ENCODE measurements around the gene TRMT112.

Gene TRMT112

GRCh38 chr11:64317325-64317960 is at the start of gene TRMT112:
TSS of gene TRMT112 (minus strand) at chr11:64317559. CDS start at chr11:64317526, 33 bp downstream.
- peak; percentile 91 for DNase-seq (ENCODE audit: low read depth in 2 of 2, low spot score in 1 of 2)

- DNase-seq (ENCODE audit: low read depth in 2 of 2, low spot score in 1 of 2), result no peak
Measured at GRCh38 chr11:64366751-64367150, 49.4 kb upstream of the TRMT112 start.

- no peak for DNase-seq (ENCODE audit: low read depth in 2 of 2, low spot score in 1 of 2)
Measured at GRCh38 chr11:64364911-64365310, 47.6 kb upstream of the TRMT112 start.

DNA sequence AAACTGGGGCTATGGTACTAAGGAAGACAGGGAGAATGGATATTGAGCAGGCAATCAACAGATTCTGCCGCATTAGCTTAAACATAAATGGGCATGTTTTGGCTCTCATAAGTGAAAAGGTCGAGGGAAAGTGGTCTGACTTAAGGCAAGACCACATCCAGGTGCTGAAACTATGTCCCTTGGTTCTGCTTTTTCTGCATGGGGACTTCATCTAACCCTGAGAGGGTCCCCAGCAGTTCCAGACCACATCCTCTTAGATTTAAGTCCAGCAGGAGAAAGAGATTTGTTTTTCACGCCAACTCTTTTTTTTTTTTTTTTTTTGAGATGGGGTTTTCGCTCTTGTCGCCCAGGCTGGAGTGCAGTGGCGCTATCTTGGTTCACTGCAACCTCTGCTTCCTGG is 47.1 kb upstream of the TRMT112 start:
- DNase-seq (ENCODE audit: low read depth in 2 of 2, low spot score in 1 of 2), result no peak

DNA sequence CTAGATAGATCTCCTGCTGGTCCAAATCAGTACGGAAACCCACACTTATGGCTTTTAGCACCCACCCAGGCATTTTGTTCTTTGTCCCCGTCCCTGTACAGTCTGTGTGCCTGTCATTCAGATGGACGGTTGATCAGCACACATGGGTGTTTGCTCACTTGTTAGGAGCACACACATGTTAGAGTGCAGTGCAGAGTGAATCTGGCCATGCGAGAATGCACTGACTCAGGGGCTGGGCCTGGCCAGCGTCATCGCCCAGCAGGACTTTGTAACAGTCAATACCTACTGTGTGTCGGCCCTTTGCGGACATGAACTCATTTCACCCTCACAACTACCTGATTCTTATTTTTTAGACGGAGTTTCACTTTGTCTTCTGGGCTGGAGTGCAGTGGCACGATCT is 45.0 kb upstream of the TRMT112 start:
- DNase-seq (ENCODE audit: low read depth in 2 of 2, low spot score in 1 of 2), result no peak

- no peak for DNase-seq (ENCODE audit: low read depth in 2 of 2, low spot score in 1 of 2)
Measured at GRCh38 chr11:64361659-64362058, 44.3 kb upstream of the TRMT112 start.

- DNase-seq (ENCODE audit: low read depth in 2 of 2, low spot score in 1 of 2), result no peak
Measured at GRCh38 chr11:64360448-64360921, 43.1 kb upstream of the TRMT112 start.

DNA sequence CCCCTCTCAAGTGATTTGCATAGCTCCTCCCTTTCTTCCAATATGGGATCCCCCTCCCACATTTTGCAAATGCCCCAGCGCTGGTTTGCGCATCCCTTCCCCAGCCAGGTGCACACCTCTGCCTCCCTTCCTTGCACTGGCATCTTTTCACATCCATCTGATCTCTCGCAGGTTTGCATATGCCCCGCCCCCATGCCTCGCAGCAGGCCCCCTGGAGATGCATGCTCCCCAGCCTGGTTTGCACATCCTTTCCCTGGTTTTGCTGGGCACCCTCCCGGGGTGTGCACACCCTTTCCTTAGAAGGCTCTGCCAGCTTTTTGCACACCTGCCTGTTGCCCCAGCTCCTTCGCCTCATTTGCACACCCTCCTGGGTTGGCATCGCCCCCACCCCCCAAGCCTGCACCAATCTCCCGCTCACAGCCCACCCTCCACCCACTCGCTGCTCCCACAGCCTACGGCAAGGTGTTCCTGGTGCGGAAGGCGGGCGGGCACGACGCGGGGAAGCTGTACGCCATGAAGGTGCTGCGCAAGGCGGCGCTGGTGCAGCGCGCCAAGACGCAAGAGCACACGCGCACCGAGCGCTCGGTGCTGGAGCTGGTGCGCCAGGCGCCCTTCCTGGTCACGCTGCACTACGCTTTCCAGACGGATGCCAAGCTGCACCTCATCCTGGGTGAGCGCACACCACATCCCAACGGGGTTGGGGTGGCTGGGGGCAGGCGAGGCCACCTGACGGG is 42.5 kb upstream of the TRMT112 start:
- no peak for DNase-seq (ENCODE audit: low read depth in 2 of 2, low spot score in 1 of 2)

- DNase-seq (ENCODE audit: low read depth in 2 of 2, low spot score in 1 of 2), result no peak
Measured at GRCh38 chr11:64358907-64359711, 41.8 kb upstream of the TRMT112 start, which contains the start of gene RPS6KA4. TSS of gene RPS6KA4 (plus strand) at chr11:64359162. CDS start at chr11:64359236, 74 bp downstream.

GRCh38 chr11:64358536-64358906 is 41.2 kb upstream of the TRMT112 start:
- DNase-seq (ENCODE audit: low read depth in 2 of 2, low spot score in 1 of 2), result no peak

- DNase-seq (ENCODE audit: low read depth in 2 of 2, low spot score in 1 of 2), result no peak
Measured at GRCh38 chr11:64357904-64358535, 40.7 kb upstream of the TRMT112 start.

DNA sequence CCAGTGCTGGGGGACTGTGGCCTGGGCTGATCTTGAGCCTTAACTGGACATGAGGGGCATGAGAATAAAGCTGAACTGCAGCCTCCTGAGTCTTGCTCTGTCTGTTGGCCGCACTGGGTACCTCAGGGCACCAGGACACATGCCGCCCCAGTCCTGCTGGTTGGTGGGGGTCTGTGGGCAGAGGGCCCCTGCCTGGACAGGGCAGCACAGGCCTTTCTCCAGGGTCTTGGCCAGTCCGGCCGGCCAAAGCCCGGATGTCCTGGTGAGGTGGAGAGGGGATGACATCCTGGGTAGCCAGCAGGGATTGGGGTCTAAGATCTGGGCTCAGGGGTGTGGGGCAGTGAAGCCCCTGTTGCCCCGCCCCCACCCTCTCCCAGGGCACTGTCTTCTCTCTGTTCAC is 40.1 kb upstream of the TRMT112 start:
- no peak for DNase-seq (ENCODE audit: low read depth in 2 of 2, low spot score in 1 of 2)

- no peak for DNase-seq (ENCODE audit: low read depth in 2 of 2, low spot score in 1 of 2)
Measured at GRCh38 chr11:64356498-64357411, 39.4 kb upstream of the TRMT112 start.

- DNase-seq (ENCODE audit: low read depth in 2 of 2, low spot score in 1 of 2), result no peak
Measured at GRCh38 chr11:64355078-64355940, 38.0 kb upstream of the TRMT112 start.

DNA sequence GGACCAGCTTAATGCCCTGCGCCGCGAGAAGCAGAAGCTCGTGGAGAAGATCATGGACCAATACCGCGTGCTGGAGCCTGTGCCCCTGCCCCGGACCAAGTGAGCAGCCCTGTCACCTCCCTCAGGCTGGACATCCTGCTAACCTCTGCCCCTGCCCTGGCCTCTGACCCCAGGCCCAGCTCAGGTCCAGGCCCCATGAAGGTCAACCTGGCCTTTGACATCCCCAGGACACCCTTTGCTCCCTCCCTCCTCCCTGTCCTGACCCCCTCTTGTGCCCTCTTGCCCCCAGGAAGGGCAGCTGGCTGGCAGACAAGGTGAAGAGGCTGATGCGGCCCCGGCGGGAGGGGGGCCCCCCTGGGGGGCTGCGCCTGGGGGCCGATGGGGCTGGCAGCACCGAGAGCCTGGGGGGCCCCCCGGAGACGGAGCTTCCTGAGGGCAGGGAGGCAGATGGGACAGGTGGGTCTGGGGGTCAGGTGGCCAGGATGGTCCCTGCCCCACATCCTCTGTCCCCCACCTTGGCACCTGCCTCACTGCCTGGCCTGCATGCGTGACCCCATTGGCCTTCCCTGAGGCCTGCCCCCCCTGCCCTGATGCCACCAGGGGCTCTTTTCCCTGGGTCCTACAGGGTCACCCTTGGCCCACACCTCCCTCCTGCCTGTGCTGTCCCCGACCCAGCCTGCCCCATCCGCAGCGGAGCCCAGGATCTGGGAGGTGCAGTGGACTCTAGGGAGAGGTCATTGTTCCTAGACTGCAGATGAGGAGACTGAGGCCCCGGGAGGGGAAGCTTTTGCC is 36.6 kb upstream of the TRMT112 start:
- DNase-seq (ENCODE audit: low read depth in 2 of 2, low spot score in 1 of 2), result no peak

DNA sequence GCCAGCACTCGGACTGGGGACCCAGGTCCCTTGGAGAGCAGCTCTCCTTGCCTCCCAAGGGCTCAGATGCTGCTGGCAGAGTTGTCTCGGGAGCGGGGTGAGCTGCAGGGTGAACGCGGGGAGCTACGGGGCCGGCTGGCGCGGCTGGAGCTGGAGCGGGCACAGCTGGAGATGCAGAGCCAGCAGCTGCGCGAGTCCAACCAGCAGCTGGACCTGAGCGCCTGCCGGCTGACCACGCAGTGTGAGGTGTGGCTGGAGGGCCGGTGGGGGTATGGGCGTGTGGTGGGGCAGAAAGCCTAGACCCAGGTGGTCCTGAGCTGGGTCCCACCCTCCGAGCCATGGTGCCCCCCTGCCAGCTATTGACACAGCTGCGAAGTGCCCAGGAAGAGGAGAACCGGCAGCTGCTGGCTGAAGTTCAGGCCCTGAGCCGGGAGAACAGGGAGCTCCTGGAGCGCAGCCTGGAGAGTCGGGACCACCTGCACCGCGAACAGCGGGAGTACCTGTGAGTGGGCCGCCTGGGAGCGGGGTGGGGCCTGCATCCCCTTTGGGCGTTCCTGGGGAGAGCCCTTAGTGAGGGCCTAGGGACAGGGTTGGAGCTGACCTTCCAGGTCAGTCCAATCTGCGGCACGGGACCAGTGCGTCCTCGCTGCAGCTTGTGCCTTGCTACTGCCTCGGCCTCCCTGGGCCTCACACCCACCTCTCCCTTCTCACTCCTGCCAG is 35.8 kb upstream of the TRMT112 start:
- no peak for DNase-seq (ENCODE audit: low read depth in 2 of 2, low spot score in 1 of 2)

DNA sequence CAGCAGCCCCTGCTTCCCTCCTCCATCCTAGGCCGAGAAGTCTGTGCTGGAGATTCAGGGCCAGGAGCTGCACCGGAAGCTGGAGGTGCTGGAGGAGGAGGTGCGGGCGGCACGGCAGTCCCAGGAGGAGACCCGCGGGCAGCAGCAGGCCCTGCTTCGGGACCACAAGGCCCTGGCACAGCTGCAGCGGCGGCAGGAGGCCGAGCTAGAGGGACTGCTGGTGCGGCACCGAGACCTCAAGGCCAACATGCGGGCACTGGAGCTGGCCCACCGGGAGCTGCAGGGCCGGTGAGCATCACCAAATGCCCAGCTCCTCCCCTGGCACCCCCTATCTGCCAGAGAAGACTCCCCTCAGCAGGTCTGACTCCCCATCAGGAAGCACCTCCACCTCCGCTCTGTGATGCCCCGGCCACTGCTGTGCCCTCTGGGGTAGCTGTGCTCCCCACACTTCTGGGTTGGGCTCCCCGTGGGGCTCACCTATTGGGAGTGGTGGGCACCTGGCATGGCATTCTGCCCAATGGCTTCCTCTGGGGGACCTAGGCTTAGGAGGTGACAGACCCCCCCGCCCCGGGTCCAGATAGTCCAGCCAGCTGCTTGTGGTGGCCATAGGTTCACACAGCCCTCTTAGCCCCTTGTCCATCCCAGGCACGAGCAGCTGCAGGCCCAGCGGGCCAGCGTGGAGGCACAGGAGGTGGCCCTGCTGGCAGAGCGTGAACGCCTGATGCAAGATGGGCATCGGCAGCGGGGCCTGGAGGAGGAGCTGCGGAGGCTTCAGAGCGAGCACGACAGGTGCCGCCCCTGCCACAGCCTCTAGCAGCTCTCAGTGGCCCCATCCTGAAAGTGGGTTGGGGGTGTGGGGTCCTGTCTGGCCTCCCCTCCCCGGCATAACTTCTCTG is 35.0 kb upstream of the TRMT112 start:
- no peak for DNase-seq (ENCODE audit: low read depth in 2 of 2, low spot score in 1 of 2)

Data from stimulated activated CD8-positive, alpha-beta memory T cell treated with anti-CD3 and anti-CD28 coated beads, Interleukin-4, amount 100 ng/mL, for 1 hour (primary cell).